GM21529 (cell line): Measurements from ENCODE around the gene HDAC10.

Experiments used
- ATAC-seq: cut with Tn5 transposase; IDR thresholded peaks from one replicate; pipeline ENCODE4 v1.9.1; 2021; ENCODE audit not compliant: unreplicated experiment

Gene HDAC10

DNA sequence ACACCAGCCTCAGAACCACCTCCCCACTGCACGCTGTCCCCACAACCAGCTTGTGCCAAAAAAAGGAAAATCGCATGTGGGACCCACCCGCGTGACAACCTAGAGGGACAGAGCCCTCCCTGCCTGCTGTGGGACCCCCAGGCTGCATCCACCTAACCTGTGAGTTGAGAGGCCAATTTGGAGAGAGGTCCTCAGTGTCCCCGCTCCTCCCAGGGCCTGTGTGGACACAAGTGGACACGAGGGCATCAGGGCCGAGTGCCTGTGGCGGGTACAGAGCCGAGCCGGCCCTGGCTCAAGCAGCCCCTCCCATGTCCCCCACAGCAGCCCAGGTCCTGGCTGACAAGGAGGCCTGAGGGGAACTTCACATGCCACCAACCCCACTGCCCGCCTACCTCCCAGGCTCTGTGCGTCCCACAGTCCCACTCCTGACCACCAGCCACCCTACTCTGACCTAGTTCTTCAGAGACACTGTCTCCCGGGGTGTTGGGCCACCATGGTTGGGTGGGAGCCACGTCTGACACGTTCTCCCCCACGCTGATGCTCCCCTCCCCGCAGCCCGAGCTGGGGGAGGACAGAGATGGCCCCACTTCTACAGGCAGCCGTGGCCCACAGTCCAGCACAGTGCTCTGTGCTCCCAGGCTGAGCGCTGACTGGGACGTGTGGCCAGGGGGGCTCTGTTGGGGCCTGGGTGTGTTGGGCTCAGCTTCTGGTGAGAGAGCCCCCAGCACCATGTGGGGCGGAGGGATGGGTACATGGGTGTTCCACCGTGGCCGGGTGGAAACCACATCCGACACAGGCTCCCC lies 31.1 kb downstream of the HDAC10 start:
- ATAC-seq: no peak

DNA sequence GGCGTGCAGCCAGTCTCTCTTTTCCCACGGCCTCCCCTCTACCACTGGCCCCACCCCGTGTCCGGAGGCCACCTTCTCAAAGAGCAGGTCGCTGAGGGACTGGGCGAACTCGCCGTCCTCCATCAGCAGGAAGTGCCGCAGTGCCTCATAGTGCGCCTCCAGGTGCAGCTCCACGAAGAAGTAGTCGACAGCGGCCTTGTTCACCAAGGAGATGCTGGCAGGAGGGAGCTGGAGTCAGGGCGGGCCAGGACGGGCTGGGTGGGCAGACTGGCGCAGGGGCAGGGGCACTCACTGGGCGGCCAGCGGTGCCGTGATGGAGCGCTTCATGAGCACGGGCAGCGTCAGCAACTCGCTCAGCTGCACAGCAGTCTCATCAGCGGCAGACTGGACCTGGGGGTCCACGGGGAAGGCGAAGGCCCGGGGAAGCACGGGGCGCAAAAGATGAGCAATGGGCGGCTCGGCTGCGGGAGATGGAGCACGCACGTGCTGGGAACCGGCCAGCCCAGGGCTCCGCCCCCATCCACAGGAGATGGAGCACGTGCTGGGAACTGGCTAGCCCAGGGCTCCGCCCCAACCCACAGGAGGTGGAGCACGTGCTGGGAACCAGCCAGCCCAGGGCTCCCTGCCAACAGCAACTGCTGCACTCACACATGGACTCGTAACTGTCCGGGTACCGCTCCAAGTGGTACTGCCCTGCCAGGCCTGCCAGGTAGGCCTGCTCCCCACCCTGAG lies 31.9 kb downstream of the HDAC10 start:
- no peak for ATAC-seq

DNA sequence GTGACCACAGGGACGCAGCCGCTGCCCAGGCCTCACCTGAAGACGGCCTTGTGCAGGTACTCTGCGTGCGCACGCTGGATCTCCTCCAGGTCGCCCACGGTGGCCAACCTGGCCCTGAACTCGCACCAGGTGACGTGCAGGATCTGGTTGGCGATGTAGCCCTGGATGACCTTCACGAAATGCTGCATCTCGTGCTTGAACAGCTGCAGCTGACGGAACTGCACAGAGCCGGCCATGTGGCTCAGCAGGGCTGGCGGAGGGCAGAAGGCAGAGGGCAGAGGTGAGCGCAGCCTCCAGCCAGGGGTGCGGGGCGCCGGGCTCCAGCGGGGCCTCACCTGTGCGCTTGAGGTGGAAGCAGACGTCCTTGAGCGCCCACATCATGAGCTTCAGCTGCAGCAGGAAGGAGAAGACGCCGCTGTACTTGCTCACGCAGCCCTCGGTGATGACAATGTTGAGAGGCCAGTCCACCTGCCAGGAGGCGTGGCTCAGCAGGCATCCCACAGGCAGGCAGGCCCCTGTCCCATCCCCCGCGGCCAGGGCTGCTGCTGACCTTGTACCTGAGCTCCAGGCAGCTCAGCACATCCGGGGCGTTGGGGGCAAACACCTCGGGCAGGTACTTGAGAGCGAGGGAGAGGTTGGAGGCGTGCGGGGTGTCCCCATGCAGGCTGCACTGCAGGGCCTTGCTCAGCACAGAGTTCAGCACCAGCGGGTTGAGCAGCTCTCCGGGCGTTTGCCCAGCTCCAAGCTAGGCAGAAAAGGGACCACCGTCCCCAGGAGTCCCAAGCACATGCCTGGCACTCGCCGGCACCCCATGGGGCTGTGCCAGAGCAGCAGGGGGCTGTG lies 32.7 kb downstream of the HDAC10 start:
- ATAC-seq: no peak

DNA sequence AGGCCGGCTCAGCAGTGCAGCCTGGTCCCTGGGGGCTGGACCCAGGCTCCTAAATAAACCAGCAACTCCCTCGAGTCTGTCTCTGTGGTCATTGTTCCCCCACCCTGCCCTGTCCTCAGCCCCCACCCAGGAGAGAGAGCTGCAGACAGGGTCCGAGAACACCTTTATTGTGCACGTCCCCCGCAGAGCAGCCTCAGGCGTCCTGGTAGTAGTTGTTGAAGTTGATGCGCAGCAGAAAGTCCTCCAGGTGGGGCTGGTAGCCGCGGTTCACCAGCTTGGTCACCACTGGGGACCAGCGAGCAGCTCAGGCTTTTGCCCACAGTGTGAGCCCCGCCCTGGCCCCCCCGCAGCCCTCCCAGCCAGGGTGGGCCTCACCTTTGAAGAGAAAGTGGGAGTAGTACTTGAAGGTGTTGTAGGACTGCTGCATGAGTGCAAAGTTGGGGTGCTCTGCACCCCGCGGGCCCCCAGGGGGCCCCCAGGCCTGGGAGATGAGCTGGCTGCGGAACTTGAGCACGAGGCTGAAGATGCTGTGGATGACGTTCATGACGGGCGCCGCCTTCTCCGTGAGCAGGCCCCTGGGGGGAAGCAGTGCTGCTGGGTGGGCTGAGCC lies 33.4 kb downstream of the HDAC10 start:
- ATAC-seq: no peak

DNA sequence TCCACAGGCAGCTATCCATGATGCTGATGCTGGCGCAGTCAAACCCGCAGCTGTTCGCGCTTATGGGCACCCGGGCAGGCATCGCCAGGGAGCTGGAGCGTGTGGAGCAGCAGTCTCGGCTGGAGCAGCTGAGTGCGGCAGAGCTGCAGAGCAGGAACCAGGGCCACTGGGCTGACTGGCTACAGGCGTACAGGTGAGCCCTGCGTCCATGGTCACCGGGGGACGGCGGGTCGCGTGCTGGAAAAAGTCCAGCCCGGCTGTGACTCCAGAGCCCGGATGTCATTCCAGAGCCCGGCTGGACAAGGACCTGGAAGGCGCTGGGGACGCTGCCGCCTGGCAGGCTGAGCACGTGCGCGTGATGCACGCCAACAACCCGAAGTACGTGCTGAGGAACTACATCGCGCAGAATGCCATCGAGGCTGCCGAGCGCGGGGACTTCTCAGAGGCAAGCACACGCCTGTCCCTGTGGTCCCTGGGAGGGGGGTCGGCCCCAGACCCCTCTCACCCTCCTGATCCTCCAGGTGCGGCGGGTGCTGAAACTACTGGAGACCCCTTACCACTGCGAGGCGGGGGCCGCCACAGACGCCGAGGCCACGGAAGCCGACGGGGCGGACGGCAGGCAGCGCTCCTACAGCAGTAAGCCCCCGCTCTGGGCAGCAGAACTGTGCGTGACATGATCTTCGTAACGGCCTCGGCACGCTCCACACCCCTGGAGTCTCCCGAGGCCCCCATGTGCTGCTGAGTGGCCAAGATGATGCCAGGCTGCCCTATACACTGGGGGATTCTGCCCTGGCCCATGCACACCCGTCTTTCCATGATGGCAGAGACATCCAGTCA lies 34.2 kb downstream of the HDAC10 start:
- no peak for ATAC-seq

DNA sequence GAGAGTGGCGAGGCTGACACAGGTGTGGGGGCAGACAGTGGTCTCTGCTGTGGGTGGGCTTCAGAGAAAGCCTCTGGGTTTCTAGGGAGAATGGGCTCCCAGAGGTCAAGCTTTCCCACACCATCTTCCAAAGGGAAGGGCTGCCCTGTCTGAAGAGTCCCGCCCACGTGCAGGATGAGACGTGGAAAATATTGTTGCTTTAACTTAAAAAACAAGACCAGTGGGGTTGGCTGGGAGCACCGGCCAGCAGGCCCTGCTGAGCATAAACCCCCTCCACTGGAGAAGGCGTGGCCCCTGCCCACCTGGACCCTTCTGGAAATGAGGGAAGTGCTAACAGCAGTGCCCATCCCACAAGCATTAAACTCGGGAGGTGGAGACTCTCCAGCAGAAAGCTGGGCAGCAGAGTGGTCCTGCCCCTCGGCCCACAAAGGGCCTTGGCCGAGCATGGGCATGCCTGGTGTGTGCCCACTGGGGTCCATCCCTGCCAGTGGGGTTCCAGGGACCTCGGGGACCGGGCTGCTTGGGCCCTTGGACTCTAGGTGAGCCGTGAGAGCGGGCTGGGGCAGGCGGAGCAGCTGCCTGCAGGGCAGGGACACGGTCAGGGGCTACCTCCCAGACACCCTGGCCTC lies 34.9 kb downstream of the HDAC10 start:
- no peak for ATAC-seq

DNA sequence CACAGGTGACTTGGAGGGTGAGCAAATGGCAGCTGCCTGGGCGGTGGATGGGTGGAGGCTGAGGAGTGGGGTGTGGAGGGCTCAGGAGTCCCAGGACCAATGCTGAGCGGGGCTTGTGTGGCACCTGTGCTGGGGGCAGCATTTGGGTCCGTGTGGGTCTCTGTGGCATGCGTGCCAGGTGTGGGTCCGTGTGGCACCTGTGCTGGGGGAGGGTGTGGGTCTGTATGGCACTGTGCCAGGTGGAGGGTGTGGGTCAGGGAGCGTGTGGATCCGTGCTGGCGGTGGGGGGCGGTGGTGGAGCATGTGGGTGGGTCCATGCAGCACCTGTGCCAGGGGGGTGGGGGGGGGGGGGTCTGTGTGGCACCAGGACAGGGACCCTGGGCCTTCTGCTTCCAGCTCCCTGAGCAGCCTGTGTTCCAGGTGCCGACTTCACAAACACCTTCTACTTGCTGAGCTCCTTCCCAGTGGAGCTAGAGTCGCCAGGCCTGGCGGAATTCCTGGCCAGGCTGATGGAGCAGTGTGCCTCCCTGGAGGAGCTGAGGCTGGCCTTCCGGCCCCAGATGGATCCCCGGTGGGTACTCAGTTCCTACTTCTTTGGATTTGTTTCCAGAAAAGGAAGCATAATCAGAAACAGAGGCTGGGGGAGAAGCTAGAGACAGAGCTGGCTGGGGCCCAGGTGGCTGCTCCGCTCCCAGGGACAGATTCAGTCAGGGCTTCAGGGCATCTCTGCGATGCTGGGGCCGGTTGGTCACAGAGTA lies 35.6 kb downstream of the HDAC10 start:
- ATAC-seq: no peak

DNA sequence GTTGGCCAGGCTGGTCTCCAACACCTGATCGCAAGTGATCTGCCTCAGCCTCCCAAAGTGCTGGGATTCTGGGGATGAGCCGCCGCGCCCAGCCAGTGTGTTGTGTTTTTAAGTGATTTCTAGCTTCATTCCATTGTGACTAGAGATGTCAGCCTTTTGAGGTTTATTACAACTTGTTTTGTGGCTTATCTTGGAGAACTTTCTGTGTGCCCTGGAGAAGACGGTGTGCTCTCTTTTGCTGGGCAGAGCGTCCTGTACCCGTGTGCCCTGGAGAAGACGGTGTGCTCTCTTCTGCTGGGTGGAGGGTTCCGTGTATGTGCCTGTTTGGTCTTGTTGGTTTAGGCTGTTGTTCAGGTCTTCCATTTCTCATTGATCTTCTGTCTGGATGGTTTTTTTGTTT lies 37.8 kb downstream of the HDAC10 start:
- ATAC-seq: no peak

DNA sequence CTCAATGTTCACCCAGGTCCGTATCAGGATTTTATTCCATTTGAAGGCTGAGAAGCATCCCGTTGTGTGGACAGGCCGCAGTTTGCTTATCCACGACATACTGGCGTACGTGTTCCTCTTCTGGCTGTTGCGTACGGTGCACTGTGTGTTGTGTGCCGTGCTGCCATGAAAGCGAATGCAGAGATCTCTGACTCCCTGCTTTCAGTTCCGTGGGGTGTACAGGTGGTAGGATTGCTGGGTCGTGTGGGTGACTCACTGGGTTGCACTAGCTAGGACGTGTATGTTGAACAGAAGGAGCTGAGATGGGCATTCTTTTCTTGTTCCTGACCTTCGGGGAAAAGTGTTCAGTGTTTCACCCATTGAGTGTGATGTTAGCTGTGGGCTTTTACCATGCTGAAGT lies 39.9 kb downstream of the HDAC10 start:
- no peak for ATAC-seq

DNA sequence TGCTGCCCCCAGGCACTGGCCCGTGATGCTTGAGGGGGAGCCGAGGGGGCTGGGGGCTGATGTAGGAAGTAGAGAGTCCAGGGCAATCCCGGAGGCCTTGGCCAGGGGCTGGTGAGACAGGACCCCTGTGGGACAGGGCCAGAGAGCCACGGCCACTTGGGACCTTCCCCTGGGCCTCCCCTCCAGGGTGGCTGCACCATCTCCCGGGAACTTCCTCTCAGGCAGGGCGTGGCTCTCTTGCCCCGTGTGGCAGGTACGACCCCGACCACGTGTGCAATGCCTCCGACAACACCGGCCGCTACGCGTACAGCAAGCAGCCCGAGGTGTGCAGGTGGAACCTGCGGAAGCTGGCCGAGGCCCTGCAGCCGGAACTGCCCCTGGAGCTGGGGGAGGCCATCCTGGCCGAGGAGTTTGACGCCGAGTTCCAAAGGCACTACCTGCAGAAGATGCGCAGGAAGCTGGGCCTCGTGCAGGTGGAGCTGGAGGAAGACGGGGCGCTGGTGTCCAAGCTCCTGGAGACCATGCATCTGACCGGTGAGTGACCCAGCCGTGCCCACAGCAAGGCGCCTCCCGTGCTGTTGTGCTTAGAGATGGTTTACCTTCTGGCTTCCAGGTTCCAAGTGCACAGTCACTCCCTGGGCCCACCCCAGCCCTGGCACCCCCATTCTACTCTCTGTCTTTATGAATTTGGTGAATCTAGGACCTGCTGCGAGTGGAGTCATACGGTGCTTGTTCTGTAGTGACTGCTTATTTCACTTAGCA lies 40.5 kb downstream of the HDAC10 start:
- ATAC-seq: no peak

DNA sequence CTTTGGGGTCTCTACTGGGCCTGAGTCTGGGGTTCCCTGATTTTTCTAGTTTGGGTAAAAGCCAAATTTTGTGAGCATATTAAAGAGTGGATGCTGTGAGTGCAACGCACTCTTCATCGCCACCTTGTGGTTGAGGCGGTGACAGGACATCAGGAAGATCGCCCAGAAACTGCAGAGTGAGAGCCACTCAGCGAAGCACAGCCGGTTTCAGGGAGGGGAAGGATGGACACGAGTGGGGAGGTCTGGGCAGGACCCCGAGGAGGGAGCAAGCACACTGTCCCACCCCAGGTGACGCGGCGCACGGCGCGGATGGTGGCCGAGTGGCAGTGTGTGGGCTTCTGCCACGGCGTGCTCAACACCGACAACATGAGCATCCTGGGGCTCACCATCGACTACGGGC lies 41.2 kb downstream of the HDAC10 start:
- ATAC-seq: no peak

DNA sequence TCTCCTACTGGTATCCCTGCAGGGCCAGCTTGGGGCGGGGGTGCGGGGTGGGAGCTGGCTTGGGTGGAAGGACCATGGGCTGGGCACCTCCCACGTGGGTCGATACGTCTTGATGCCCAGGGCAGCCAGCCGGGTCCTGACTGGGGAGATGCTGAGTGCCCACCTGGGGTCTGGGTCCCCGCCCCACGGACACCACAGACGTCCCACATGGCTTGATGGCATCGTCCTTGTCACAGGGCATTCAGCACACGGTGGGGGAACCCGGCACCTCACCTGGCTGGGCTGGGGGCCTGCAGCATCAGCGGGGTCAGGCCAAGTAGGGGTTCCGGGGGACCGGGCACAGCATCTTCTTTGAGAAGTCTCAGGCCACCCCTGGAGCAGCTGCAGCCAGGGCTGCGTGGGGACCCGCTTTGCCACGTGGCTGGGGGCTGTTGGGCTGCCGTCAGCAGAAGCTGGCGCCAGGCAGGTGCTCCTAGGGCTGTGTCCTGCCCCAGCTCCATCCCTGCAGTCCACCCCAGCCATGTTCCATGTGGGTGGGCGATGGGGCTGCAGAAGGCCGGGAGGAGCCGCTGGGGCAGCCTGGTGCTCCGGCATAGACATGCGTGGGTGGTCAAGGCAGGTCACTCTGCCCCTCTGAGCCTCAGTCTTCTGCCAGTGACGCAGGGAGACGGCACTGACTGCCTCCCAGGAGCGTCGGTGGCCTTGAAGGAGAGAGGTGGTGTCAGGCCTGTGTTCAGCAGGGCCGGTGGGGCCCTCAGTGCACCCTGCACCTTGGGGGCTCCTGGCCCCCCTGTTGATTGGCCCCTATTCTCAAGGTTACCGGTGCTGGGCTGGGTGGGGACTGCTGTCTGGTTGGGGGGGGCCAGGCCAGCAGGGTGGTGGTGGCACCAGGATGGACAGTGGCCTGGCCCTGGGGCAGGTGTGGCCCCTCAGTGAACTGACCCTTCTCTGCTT lies 41.8 kb downstream of the HDAC10 start:
- no peak for ATAC-seq

DNA sequence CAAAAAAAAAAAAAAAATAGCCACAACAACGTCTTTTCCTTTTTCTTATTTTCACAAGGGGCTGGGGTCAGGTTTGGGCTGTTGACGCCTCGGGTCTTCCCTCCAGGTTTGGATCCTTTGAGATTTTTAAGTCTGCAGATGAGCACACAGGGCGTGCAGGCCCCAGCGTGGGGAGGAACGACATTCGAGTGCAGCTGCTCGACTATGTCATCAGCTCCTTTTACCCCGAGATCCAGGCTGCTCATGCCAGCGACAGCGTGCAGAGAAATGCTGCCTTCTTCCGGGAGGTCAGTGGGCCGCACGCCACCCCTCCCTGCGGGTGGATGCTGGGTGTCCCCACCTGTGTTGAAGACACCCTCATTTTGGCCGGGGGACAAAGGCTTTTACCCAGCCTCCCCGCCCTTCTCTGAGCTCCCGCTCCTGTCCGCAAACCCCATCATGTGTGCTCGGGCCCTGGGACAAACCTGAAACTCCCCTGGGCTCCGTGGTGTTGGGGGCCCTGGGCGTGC lies 42.6 kb downstream of the HDAC10 start:
- no peak for ATAC-seq

DNA sequence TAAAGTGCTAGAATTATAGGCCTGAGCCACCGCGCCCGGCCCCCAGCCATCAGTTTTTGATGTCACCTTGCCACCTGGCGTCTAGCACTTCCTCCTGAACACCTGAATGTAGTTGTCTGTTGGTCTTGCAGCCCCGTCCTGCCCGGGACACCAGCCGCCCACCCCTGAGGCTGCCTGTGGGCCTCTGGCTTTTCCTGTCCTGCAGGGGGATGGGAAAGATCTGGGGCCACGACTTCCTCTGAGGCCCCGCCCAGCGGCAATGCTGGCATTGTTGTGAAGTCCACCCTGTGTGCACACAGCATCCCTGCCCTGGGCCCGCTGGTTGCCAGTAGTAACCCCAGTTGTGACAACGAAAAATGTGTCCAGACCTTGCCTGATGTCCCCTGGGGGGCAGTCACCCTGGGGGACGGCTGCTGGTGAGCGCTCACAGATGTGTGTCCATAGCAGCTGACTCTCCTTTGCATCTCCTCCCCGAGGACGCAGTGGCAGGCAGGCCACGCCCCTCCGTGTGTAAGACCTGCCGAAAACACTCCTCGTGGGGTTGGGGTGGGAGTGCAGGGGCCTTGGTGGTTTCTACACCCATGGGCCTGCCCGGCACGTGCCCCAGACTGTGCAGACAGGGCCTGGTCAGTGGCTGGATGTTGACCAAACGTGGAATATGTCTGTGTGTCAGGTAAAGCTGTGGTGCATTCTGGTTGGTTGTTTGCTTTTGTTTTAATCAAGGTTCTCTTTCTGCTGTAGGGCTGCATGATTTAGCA lies 43.5 kb downstream of the HDAC10 start:
- ATAC-seq: no peak

DNA sequence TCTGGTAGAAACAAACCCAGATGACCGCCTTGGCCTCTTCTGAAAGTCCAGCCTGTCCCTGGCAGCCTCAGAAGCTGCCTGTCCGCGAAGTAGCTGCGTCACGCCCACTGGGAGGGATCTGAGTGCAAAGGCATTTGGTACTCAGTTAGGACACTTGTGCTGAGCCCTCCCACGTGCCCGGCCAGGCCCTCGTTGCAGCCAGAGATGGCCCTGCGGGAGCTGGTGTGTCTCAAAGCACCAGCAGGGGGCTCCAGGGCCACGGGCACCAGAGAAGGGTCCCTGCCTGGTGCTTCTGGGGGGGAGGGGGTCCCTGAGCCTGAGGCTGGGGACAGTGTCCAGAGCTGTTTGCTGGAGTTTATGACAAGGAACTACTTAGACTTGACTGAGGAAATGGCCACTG lies 44.5 kb downstream of the HDAC10 start:
- no peak for ATAC-seq

DNA sequence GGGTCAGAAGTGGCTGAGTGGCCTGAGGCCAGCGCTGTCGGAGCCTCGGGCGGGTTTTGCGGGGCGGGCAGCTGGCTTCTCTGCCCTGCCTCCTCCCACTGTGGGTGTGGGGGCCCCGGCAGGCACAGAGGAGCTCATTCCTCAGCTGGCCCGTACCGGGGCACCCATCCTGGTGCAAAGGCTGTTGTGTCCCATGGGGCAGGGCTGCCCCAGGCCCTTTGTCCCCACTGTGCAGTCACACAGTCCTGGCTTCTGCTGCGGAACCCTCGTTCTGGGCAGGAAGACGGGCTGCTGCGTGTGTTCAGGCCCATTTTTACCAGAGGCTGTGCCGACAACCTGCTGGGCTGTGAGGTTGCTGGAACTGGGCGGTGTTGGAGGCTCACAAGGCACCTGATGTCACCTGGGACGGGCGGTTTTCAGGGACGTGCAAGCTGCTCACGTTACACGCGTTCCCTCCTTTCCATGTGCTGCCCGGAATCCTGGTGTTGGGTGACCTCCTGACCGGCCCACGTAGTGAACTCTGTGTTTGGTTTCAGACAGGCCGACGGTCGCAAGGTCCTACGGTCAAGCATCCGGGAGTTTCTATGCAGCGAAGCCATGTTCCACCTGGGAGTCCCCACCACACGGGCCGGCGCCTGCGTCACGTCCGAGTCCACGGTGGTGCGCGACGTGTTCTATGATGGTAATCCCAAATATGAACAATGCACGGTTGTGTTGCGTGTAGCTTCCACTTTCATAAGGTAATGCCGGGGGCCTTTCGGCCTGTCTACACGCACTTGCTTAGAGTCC lies 45.1 kb downstream of the HDAC10 start:
- no peak for ATAC-seq
